SK-N-SH treated with all-trans-retinoic acid at 6 μM for 48 hours (cell line): ENCODE results near the gene RBMX2.
"Not testable (repeated sequence)": the region's sequence is repeated elsewhere in the genome, so short reads cannot be mapped to it uniquely, and the experiment has no call there.

Source experiments
- ATAC-seq: fragments of 200-7000 bp; cut with Tn5 transposase; 3 replicates; pipeline ENCODE4 v1.9.1; 2020; ENCODE audit warnings: mild to moderate bottlenecking, moderate library complexity
- BACH2 ChIP-seq: fragments of 250-450 bp; sonication (Bioruptor Pico); IDR thresholded peaks from 2 replicates; pipeline ENCODE4 v1.9.0; 2021; ENCODE audit warnings: mild to moderate bottlenecking, borderline replicate concordance
- CSDC2 ChIP-seq: fragments of 250-450 bp; sonication (Bioruptor Pico); IDR thresholded peaks from 2 replicates; pipeline ENCODE4 v1.5.0; 2020; ENCODE audit warnings: mild to moderate bottlenecking, moderate library complexity
- GLIS3 ChIP-seq: fragments of 250-450 bp; sonication (Bioruptor Pico); IDR thresholded peaks from 2 replicates; pipeline ENCODE4 v1.5.0; 2020; ENCODE audit warnings: mild to moderate bottlenecking, moderate library complexity
- ISL1 ChIP-seq: fragments of 250-450 bp; sonication (Bioruptor Pico); IDR thresholded peaks from 2 replicates; pipeline ENCODE4 v2.1.2; 2022; ENCODE audit warnings: mild to moderate bottlenecking, moderate library complexity
- OSR1 ChIP-seq: fragments of 250-450 bp; sonication (Bioruptor Pico); IDR thresholded peaks from 2 replicates; pipeline ENCODE4 v1.8.0; 2022; ENCODE audit warnings: moderate library complexity, mild to moderate bottlenecking, inconsistent platforms
- PATZ1 ChIP-seq: fragments of 250-450 bp; sonication (Bioruptor Pico); IDR thresholded peaks from 2 replicates; pipeline ENCODE4 v1.8.0; 2020; ENCODE audit warnings: mild to moderate bottlenecking, moderate library complexity, borderline replicate concordance
- PPARA ChIP-seq: fragments of 250-450 bp; sonication (Bioruptor Pico); IDR thresholded peaks from 2 replicates; pipeline ENCODE4 v1.5.0; 2020; ENCODE audit warnings: mild to moderate bottlenecking, borderline replicate concordance
- RARB ChIP-seq: fragments of 250-450 bp; sonication (Bioruptor Pico); IDR thresholded peaks from 2 replicates; pipeline ENCODE4 v1.8.0; 2021; ENCODE audit warnings: mild to moderate bottlenecking, moderate library complexity
- TCF4 ChIP-seq: fragments of 250-450 bp; sonication (Bioruptor Pico); IDR thresholded peaks from 2 replicates; pipeline ENCODE4 v1.8.0; 2021; ENCODE audit warnings: mild to moderate bottlenecking, moderate library complexity, borderline replicate concordance
- TSHZ2 ChIP-seq: fragments of 250-450 bp; sonication (Bioruptor Pico); IDR thresholded peaks from 2 replicates; pipeline ENCODE4 v1.5.0; 2020; ENCODE audit warnings: mild to moderate bottlenecking, moderate library complexity
- ZC3H10 ChIP-seq: fragments of 250-450 bp; sonication (Bioruptor Pico); IDR thresholded peaks from 2 replicates; pipeline ENCODE4 v1.5.1; 2021; ENCODE audit warnings: mild to moderate bottlenecking, moderate library complexity
- ZFP3 ChIP-seq: fragments of 250-450 bp; sonication (Bioruptor Pico); IDR thresholded peaks from 2 replicates; pipeline ENCODE4 v1.5.0; 2020; ENCODE audit warnings: mild to moderate bottlenecking, moderate library complexity
- ZFP30 ChIP-seq: fragments of 450-650 bp; formaldehyde crosslinking; IDR thresholded peaks from 2 replicates; pipeline ENCODE4 v1.5.0; 2022; ENCODE audit warnings: mild to moderate bottlenecking, moderate library complexity
- ZNF565 ChIP-seq: fragments of 450-650 bp; formaldehyde crosslinking; conservative IDR thresholded peaks from 2 replicates; pipeline ENCODE4 v1.5.0; 2020; ENCODE audit warnings: low read depth, mild to moderate bottlenecking, moderate library complexity
- ZNF70 ChIP-seq: fragments of 450-650 bp; formaldehyde crosslinking; IDR thresholded peaks from 2 replicates; pipeline ENCODE4 v1.5.0; 2020; ENCODE audit warnings: mild to moderate bottlenecking, moderate library complexity
- ZNF8 ChIP-seq: fragments of 450-650 bp; formaldehyde crosslinking; IDR thresholded peaks from 2 replicates; pipeline ENCODE4 v1.5.0; 2020; ENCODE audit warnings: mild to moderate bottlenecking, moderate library complexity
- TF ChIP-seq, protein P1 (sequence below): fragments of 250-450 bp; sonication (Bioruptor Pico); IDR thresholded peaks from 2 replicates; pipeline ENCODE4 v1.5.1; 2020; ENCODE audit warnings: low read depth, mild to moderate bottlenecking, moderate library complexity
- TF ChIP-seq, protein P2 (sequence below): fragments of 250-450 bp; sonication (Bioruptor Pico); IDR thresholded peaks from 2 replicates; pipeline ENCODE4 v1.5.1; 2021; ENCODE audit warnings: mild to moderate bottlenecking, moderate library complexity

The RBMX2 gene

DNA sequence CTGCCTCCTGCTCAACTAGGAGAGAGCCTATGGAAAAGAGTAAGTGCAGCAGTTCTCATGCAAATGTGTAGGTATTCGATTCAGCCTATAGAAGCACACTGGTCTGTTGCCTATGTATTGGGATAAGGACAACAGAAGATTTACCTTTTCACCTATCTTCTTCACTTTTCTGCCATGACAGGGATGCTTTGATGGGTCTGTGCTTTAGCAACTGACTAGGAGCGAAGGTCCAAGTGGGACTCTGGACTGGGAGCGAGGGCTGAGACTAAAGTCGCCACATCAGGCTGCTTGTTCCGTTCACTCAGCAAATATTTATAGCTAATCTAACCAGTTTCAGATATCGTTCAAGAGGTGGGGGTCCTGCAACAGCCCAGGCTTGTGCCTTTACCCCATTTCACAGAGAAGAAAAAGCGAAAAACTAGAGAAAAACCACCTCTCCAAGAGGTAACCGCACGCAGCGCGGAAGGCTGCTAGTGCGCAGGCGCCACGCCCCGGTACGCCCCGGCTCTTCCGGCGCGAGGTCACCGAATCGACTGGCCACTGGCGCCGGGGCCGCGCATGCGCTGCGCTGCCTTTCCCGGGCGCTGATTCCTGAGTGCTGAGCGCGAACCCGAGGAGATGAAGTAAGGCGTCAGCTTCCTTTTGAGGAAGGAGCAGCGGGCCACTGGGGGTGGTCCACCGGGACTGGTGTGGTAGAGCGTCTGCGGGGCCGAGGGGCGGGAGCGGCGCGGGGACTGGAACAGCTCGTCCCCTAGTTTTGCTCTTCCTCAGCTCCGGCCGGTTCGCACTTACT is at the start of gene RBMX2:
Gene RBMX2, plus strand, starts transcription at position 573 of the 793 bp plus-strand sequence. Its CDS starts 46 bp downstream, at position 619.
- peak; percentile 99 for ATAC-seq
- TF ChIP-seq CSDC2, result no peak
- no peak for TF ChIP-seq ZFP3 (CRISPR knock-in tag)
- TF ChIP-seq ZNF8 (CRISPR knock-in tag), result peak; percentile 89

DNA sequence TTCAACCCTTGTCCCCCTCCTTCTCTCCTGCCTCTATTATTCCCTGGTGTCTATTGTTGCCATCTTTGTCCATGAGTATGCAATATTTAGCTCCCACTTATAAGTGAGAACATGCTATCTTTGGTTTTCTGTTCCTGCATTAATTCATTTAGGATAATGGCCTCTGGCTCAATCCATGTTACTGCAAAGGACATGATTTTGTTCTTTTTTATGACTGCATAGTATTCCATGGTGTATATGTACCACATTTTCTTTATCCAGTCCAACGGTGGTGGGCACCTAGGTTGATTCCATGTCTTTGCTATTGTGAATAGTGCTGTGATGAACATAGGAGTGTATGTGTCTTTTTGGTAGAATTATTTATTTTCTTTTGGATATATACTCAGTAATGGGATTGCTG is 49.7 kb upstream of the RBMX2 start:
- ATAC-seq, result not testable (repeated sequence)

DNA sequence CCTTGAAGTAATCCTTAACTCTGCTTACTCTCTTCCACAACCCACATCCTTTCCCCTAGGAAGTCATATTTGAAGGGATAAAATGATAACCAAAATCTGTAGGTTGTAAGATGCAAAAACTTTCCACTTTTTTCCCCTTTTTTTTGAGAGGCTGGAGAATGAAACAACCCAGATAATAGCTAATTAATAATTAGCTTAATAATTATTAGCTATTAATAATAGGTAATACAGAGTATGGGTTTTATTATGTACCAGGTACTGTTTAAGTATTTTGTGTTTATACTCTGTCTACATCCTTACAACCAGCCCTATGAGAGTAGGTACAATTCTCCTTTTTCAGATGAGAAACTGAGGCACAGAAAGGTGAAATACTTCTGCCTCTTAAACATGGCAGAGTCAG is 25.7 kb upstream of the RBMX2 start:
- TF ChIP-seq BACH2 (CRISPR knock-in tag) (no peak), TSHZ2 (CRISPR knock-in tag) (no peak), PPARA (CRISPR knock-in tag) (no peak), ZNF70 (CRISPR knock-in tag) (no peak), ZFP3 (CRISPR knock-in tag) (no peak), ISL1 (CRISPR knock-in tag) (no peak), OSR1 (no peak), RARB (CRISPR knock-in tag) (no peak), ZNF565 (CRISPR knock-in tag) (no peak), CSDC2 (no peak), GLIS3 (CRISPR knock-in tag) (no peak), TCF4 (no peak), PATZ1 (CRISPR knock-in tag) (no peak), ZNF8 (CRISPR knock-in tag) (no peak), ZFP30 (no peak), ZC3H10 (CRISPR knock-in tag) (no peak)
- TF ChIP-seq, protein P1, sequence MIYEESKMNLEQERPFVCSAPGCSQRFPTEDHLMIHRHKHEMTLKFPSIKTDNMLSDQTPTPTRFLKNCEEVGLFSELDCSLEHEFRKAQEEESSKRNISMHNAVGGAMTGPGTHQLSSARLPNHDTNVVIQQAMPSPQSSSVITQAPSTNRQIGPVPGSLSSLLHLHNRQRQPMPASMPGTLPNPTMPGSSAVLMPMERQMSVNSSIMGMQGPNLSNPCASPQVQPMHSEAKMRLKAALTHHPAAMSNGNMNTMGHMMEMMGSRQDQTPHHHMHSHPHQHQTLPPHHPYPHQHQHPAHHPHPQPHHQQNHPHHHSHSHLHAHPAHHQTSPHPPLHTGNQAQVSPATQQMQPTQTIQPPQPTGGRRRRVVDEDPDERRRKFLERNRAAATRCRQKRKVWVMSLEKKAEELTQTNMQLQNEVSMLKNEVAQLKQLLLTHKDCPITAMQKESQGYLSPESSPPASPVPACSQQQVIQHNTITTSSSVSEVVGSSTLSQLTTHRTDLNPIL (CRISPR knock-in tag), result no peak
- TF ChIP-seq, protein P2, sequence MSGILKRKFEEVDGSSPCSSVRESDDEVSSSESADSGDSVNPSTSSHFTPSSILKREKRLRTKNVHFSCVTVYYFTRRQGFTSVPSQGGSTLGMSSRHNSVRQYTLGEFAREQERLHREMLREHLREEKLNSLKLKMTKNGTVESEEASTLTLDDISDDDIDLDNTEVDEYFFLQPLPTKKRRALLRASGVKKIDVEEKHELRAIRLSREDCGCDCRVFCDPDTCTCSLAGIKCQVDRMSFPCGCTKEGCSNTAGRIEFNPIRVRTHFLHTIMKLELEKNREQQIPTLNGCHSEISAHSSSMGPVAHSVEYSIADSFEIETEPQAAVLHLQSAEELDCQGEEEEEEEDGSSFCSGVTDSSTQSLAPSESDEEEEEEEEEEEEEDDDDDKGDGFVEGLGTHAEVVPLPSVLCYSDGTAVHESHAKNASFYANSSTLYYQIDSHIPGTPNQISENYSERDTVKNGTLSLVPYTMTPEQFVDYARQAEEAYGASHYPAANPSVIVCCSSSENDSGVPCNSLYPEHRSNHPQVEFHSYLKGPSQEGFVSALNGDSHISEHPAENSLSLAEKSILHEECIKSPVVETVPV (CRISPR knock-in tag), result no peak
- no peak for ATAC-seq

DNA sequence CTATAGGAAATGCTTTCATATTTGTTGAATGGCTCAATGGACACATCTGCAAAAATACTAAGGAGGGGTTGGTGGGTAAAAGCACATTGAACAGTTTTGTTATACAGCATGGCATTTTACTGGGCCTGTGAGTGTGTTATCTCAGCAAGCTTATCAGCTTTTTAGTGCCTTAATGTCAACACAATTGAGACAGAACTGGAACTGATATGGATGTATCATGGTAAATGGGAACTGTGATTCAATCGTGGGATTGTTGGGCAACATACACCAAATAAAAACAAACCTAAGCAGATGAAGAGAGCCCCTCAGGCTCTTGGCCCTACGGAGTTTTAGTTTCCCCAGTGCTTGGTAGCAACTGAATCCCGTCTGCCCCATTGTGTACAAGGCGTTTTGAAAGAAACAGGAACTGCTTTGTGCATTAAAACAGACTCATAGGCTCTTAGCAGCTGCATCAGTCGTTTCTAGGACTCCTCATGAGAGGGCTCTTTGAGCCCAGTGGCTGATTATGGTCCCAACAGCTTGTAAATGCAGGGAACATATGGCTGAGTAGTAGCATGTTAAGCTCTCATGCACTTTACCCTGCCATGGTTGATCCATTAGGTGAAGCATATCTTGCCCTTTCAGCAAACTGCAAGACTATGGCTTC is 23.6 kb upstream of the RBMX2 start:
- TF ChIP-seq GLIS3 (CRISPR knock-in tag) (no peak), ZFP3 (CRISPR knock-in tag) (no peak), BACH2 (CRISPR knock-in tag) (no peak), ZNF565 (CRISPR knock-in tag) (no peak), ZC3H10 (CRISPR knock-in tag) (no peak)
- TF ChIP-seq, protein P1 (CRISPR knock-in tag), result no peak
- no peak for ATAC-seq
